H9 (cell line): ENCODE results near the gene STAB2. TPM values are rescaled to one million over a fixed set of nuclear protein-coding genes. Genes with fewer than 3 reads are reported as not detected.

ENCODE experiments used
- DNase-seq: peaks from one replicate; pipeline ENCODE4 v3.0.0-alpha.2; 2017
- H2AFZ ChIP-seq: one replicate; pipeline ENCODE4 v1.6.1; 2013; ENCODE audit warnings: mild to moderate bottlenecking, low read length, control low read depth, moderate library complexity
- H2AK5ac ChIP-seq: 2 replicates; pipeline ENCODE4 v1.6.1; 2013; ENCODE audit warnings: low read length, control low read depth, mixed read lengths; ENCODE audit not compliant: insufficient read length
- H2BK120ac ChIP-seq: one replicate; pipeline ENCODE4 v1.6.1; 2013; ENCODE audit warnings: low read depth, mild to moderate bottlenecking, low read length, control low read depth, inconsistent platforms; ENCODE audit not compliant: poor library complexity, severe bottlenecking
- H2BK12ac ChIP-seq: 2 replicates; pipeline ENCODE4 v1.6.1; 2013; ENCODE audit warnings: low read length, control low read depth, mixed read lengths, low read depth; ENCODE audit not compliant: insufficient read length
- H2BK15ac ChIP-seq: 2 replicates; pipeline ENCODE4 v1.6.1; 2013; ENCODE audit warnings: low read depth, low read length, control low read depth
- H2BK20ac ChIP-seq: one replicate; pipeline ENCODE4 v1.6.1; 2013; ENCODE audit warnings: low read depth, mild to moderate bottlenecking, low read length, control low read depth, inconsistent platforms; ENCODE audit not compliant: poor library complexity, severe bottlenecking
- H2BK5ac ChIP-seq: 2 replicates; pipeline ENCODE4 v1.6.1; 2013; ENCODE audit warnings: low read length, control low read depth, mixed read lengths; ENCODE audit not compliant: insufficient read length
- H3K14ac ChIP-seq: 2 replicates; pipeline ENCODE4 v1.6.1; 2013; ENCODE audit warnings: low read length, control low read depth; ENCODE audit not compliant: insufficient read depth
- H3K18ac ChIP-seq: 2 replicates; pipeline ENCODE4 v1.6.1; 2013; ENCODE audit warnings: low read depth, mild to moderate bottlenecking, mixed read lengths, low read length, control low read depth; ENCODE audit not compliant: insufficient read length
- H3K23ac ChIP-seq: 2 replicates; pipeline ENCODE4 v1.6.1; 2013; ENCODE audit warnings: low read length, control low read depth, mixed read lengths, low read depth; ENCODE audit not compliant: insufficient read length
- H3K23me2 ChIP-seq: 2 replicates; pipeline ENCODE4 v1.6.1; 2013; ENCODE audit warnings: low read depth, mild to moderate bottlenecking, mixed read lengths, low read length, control low read depth; ENCODE audit not compliant: insufficient read length, poor library complexity, severe bottlenecking
- H3K27ac ChIP-seq: 2 replicates; pipeline ENCODE4 v1.5.1; 2013; ENCODE audit warnings: low read length, control low read depth, mixed read lengths, low read depth; ENCODE audit not compliant: insufficient read length
- H3K27me3 ChIP-seq: 2 replicates; pipeline ENCODE4 v1.6.1; 2013; ENCODE audit warnings: low read length, control low read depth, inconsistent platforms; ENCODE audit not compliant: insufficient read depth
- H3K4ac ChIP-seq: 2 replicates; pipeline ENCODE4 v1.6.1; 2013; ENCODE audit warnings: low read depth, mild to moderate bottlenecking, control low read depth, inconsistent platforms, low read length, moderate library complexity
- H3K4me1 ChIP-seq: 2 replicates; pipeline ENCODE4 v1.6.1; 2013; ENCODE audit warnings: low read length, control low read depth, inconsistent platforms; ENCODE audit not compliant: insufficient read depth
- H3K4me2 ChIP-seq: 2 replicates; pipeline ENCODE4 v1.6.1; 2013; ENCODE audit warnings: low read length, control low read depth, mixed read lengths; ENCODE audit not compliant: insufficient read length, insufficient read depth
- H3K56ac ChIP-seq: 2 replicates; pipeline ENCODE4 v1.6.1; 2013; ENCODE audit warnings: low read depth, mild to moderate bottlenecking, mixed read lengths, low read length, control low read depth; ENCODE audit not compliant: insufficient read length
- H3K79me1 ChIP-seq: 2 replicates; pipeline ENCODE4 v1.6.1; 2013; ENCODE audit warnings: low read depth, mild to moderate bottlenecking, moderate library complexity, low read length, control low read depth, inconsistent platforms; ENCODE audit not compliant: insufficient read depth, poor library complexity, severe bottlenecking
- H3K79me2 ChIP-seq: 2 replicates; pipeline ENCODE4 v1.6.1; 2013; ENCODE audit warnings: low read length, control low read depth, inconsistent platforms; ENCODE audit not compliant: insufficient read depth
- H3K9ac ChIP-seq: 2 replicates; pipeline ENCODE4 v1.6.1; 2013; ENCODE audit warnings: low read length, control low read depth, mixed read lengths; ENCODE audit not compliant: insufficient read length; ENCODE audit errors: extremely low read depth
- H3K9me3 ChIP-seq: one replicate; pipeline ENCODE4 v1.6.1; 2013; ENCODE audit warnings: low read depth, low read length, inconsistent platforms; ENCODE audit not compliant: control insufficient read depth
- H3T11ph ChIP-seq: one replicate; pipeline ENCODE4 v1.6.1; 2013; ENCODE audit warnings: mild to moderate bottlenecking, low read length, control low read depth, inconsistent platforms
- H4K20me1 ChIP-seq: one replicate; pipeline ENCODE4 v1.6.1; 2013; ENCODE audit not compliant: control insufficient read depth, insufficient read length, insufficient read depth
- H4K5ac ChIP-seq: 2 replicates; pipeline ENCODE4 v1.6.1; 2013; ENCODE audit warnings: low read depth, mild to moderate bottlenecking, mixed read lengths, low read length, control low read depth; ENCODE audit not compliant: insufficient read length
- H4K8ac ChIP-seq: replicated peaks from 2 replicates; pipeline ENCODE4 v1.6.1; 2013; ENCODE audit warnings: low read length, control low read depth, mixed read lengths, low read depth; ENCODE audit not compliant: insufficient read length
- H4K91ac ChIP-seq: 2 replicates; pipeline ENCODE4 v1.6.1; 2013; ENCODE audit warnings: low read depth, mild to moderate bottlenecking, moderate library complexity, mixed read lengths, low read length, control low read depth; ENCODE audit not compliant: insufficient read length
- H3K27ac Mint-ChIP-seq, 3 experiments: 2 replicates in 2 of 3; 3 replicates in 1 of 3; pipeline ENCODE4 v1.8.0; 2020 to 2021; ENCODE audit warnings: mixed read lengths in 3 of 3, mild to moderate bottlenecking in 1 of 3, moderate library complexity in 1 of 3
- H3K27me3 Mint-ChIP-seq: 2 replicates; pipeline ENCODE4 v1.8.0; 2021; ENCODE audit warnings: low read depth, mild to moderate bottlenecking, moderate library complexity, mixed read lengths
- H3K36me3 Mint-ChIP-seq, 3 experiments: 2 replicates in 2 of 3; 3 replicates in 1 of 3; pipeline ENCODE4 v1.8.0; 2020 to 2021; ENCODE audit warnings: low read depth in 3 of 3, mixed read lengths in 3 of 3; ENCODE audit not compliant: insufficient read depth in 1 of 3
- H3K4me1 Mint-ChIP-seq, 2 experiments: 2 replicates each; pipeline ENCODE4 v1.8.0; 2020; ENCODE audit warnings: mixed read lengths in 2 of 2
- H3K4me3 Mint-ChIP-seq, 2 experiments: 2 replicates in 1 of 2; 3 replicates in 1 of 2; pipeline ENCODE4 v1.8.0; 2020 to 2021; ENCODE audit warnings: mild to moderate bottlenecking in 2 of 2, mixed read lengths in 2 of 2, moderate library complexity in 1 of 2
- H3K9me3 Mint-ChIP-seq, 2 experiments: 2 replicates in 1 of 2; 3 replicates in 1 of 2; pipeline ENCODE4 v1.8.0; 2020; ENCODE audit warnings: mild to moderate bottlenecking in 2 of 2, mixed read lengths in 2 of 2, moderate library complexity in 1 of 2
- WGBS: extraction: QIAGEN DNeasy Blood & Tissue Kit; methylation state at CpG from one replicate; pipeline ENCODE4 v1.1.7; 2013; ENCODE audit warnings: missing lambda C conversion rate, low lambda C conversion rate, mixed read lengths; ENCODE audit not compliant: insufficient read length; ENCODE audit errors: extremely low coverage; 5-methylcytosine and 5-hydroxymethylcytosine counted together
- total RNA-seq: library from RNA; stranded (reverse); gene quantifications from 2 replicates; pipeline ENCODE4 v1.2.1, GENCODE V29; 2021
- TF ChIP-seq, protein P1 (sequence below): fragments of 200-600 bp; sonication (generic); conservative IDR thresholded peaks from 3 replicates; pipeline ENCODE4 v1.8.0; 2021; ENCODE audit warnings: antibody characterized with exemption, mild to moderate bottlenecking

STAB2 gene
- total RNA-seq, 1 experiment from 2014 or later: 0.02 TPM

DNA sequence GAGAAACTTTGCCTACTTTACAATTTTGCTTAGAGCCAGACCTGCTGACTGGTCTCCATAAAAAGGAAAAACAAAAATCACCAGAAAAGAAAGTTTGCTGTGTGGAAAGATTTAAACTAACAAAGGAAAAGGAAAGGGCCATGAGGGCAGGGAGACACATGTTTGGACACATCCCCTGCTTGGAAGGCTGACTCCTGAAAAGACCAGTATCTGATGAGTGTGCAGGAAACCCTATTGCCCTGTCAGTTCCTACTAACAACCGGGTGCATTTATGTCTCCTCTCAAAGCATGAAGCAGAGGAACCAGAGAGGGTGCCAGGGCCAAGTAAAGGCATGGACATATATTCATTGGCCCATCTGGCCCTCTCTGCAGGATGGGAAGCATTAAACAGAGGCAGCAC is 7.0 kb upstream of the STAB2 start:
- TF ChIP-seq, protein P1, sequence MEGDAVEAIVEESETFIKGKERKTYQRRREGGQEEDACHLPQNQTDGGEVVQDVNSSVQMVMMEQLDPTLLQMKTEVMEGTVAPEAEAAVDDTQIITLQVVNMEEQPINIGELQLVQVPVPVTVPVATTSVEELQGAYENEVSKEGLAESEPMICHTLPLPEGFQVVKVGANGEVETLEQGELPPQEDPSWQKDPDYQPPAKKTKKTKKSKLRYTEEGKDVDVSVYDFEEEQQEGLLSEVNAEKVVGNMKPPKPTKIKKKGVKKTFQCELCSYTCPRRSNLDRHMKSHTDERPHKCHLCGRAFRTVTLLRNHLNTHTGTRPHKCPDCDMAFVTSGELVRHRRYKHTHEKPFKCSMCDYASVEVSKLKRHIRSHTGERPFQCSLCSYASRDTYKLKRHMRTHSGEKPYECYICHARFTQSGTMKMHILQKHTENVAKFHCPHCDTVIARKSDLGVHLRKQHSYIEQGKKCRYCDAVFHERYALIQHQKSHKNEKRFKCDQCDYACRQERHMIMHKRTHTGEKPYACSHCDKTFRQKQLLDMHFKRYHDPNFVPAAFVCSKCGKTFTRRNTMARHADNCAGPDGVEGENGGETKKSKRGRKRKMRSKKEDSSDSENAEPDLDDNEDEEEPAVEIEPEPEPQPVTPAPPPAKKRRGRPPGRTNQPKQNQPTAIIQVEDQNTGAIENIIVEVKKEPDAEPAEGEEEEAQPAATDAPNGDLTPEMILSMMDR: no peak

More for the DNA sequence above, 7.0 kb upstream of the STAB2 start:
- no peaks in the 10 kb centered on the region for H4K20me1 ChIP-seq
- no peak overlapping the region for H3K14ac ChIP-seq
- H2BK5ac ChIP-seq: no peak overlapping the region
- no peaks in the 10 kb centered on the region; the same call in 1 of the 2 replicates for H3K4me1 ChIP-seq
- H3K79me1 ChIP-seq: no peaks in the 10 kb centered on the region
- no peak overlapping the region for H4K8ac ChIP-seq
- H3K23ac ChIP-seq: no peak overlapping the region
- H3K23me2 ChIP-seq: no peaks in the 10 kb centered on the region
- H3K79me2 ChIP-seq: no peaks in the 10 kb centered on the region
- H3K9me3 Mint-ChIP-seq: no peaks in the 10 kb centered on the region
- no peak overlapping the region for H2BK120ac ChIP-seq
- no peak overlapping the region for H3K18ac ChIP-seq
- H4K5ac ChIP-seq: no peak overlapping the region
- DNase-seq: no peak
- no CpG with 5 or more reads among the region's 1 CpG for WGBS
- H3T11ph ChIP-seq: no peak overlapping the region
- no peak overlapping the region for H3K4ac ChIP-seq
- H2BK15ac ChIP-seq: no peak overlapping the region
- H2BK20ac ChIP-seq: no peak overlapping the region
- H3K4me2 ChIP-seq: no peak overlapping the region
- H3K27ac ChIP-seq: no peak overlapping the region
- no peak overlapping the region for H2BK12ac ChIP-seq
- H3K27me3 ChIP-seq: no peaks in the 10 kb centered on the region
- peaks cover 12% of the 10 kb centered on the region for H3K27me3 Mint-ChIP-seq
- H3K36me3 Mint-ChIP-seq: no peaks in the 10 kb centered on the region
- H4K91ac ChIP-seq: no peak overlapping the region
- H3K56ac ChIP-seq: no peak overlapping the region
- no peak overlapping the region for H2AK5ac ChIP-seq
- H3K4me1 Mint-ChIP-seq: peaks cover 6 to 10% of the 10 kb centered on the region in 2 experiments
- H3K9ac ChIP-seq: no peak overlapping the region
- H3K9me3 ChIP-seq: no peaks in the 10 kb centered on the region
- no peak overlapping the region for H2AFZ ChIP-seq
- H3K4me3 Mint-ChIP-seq: no peak overlapping the region
- no peak overlapping the region; a peak in 1 of 7 replicates for H3K27ac Mint-ChIP-seq
